ENCODE results near the gene IL7R. TPM values are rescaled to one million over a fixed set of nuclear protein-coding genes. Genes with fewer than 3 reads are reported as not detected.
"Not testable (repeated sequence)": the region's sequence is repeated elsewhere in the genome, so short reads cannot be mapped to it uniquely, and the experiment has no call there.

IL7R gene
- total RNA-seq, 1 donor from 2014 or later: 34.0 TPM

GRCh38 chr5:35876454-35876853 lies 19.8 kb downstream of the IL7R start:
- no peak for DNase-seq (ENCODE audit: low spot score)

DNA sequence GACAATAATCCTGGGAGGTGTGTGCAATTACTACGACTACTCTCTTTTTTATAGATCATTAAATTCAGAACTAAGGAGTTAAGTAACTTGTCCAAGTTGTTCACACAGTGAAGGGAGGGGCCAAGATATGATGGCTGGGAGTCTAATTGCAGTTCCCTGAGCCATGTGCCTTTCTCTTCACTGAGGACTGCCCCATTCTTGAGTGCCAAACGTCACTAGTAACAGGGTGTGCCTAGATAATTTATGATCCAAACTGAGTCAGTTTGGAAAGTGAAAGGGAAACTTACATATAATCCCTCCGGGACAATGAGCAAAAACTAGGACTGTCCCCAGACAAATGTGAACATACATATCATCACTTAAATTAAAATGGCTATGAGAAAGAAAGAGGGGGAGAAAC lies 20.2 kb downstream of the IL7R start:
- no peak for DNase-seq (ENCODE audit: low spot score)

GRCh38 chr5:35877655-35878054 lies 21.0 kb downstream of the IL7R start:
- no peak for DNase-seq (ENCODE audit: low spot score)

GRCh38 chr5:35878079-35878478 lies 21.4 kb downstream of the IL7R start:
- no peak for DNase-seq (ENCODE audit: low spot score)

DNA sequence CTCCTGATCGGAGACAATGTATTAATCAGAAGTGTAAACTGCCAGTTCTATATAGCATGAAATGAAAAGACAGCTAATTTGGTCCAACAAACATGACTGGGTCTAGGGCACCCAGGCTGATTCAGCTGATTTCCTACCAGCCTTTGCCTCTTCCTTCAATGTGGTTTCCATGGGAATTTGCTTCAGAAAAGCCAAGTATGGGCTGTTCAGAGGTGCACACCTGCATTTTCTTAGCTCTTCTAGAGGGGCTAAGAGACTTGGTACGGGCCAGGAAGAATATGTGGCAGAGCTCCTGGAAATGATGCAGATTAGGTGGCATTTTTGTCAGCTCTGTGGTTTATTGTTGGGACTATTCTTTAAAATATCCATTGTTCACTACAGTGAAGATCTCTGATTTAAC lies 22.4 kb downstream of the IL7R start:
- no peak for DNase-seq (ENCODE audit: low spot score)

DNA sequence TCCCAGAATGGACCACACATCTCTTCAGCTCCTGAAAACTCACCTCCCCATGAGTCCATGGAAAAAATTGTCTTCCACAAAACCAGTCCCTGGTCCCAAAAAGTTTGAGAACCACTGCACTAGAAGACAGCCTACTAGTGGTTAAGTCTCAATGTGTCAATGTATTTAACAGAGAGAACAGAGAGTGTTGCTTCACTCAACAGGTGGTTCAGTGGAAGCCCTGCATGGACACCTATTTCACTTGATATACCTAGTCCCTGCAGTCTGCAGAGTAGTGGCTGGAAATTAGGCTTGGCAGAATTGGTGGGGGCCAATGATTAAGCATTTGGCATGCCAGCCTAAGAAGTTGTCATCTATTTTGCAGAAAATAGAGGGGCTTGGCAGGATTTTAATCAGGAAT lies 23.0 kb downstream of the IL7R start:
- no peak for DNase-seq (ENCODE audit: low spot score)

- DNase-seq (ENCODE audit: low spot score): no peak
Measured at GRCh38 chr5:35880156-35880555, 23.5 kb downstream of the IL7R start.

DNA sequence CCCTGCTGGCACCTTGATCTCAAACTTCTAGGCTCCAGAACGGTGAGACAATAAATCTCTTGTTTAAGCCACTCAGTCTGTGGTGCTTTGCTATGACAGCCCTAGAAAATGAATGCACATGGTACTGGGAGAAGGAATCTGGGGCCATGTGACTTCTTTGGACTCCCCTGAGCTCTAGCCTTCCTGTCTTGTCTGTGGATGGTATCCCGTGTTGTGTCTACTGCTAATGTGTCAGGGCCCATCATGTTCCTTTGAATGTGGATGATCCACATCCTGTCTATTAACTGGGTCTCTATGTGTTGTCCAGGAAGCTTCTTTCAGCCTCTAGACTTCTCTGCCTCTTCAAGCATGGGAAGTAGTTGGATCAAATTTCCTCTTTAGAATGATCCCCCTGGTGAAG lies 25.1 kb downstream of the IL7R start:
- no peak for DNase-seq (ENCODE audit: low spot score)

GRCh38 chr5:35884191-35884769 lies 27.6 kb downstream of the IL7R start:
- no peak for DNase-seq (ENCODE audit: low spot score)

GRCh38 chr5:35884773-35885172 lies 28.1 kb downstream of the IL7R start:
- no peak for DNase-seq (ENCODE audit: low spot score)

- no peak for DNase-seq (ENCODE audit: low spot score)
Measured at GRCh38 chr5:35886381-35886780, 29.7 kb downstream of the IL7R start.

DNA sequence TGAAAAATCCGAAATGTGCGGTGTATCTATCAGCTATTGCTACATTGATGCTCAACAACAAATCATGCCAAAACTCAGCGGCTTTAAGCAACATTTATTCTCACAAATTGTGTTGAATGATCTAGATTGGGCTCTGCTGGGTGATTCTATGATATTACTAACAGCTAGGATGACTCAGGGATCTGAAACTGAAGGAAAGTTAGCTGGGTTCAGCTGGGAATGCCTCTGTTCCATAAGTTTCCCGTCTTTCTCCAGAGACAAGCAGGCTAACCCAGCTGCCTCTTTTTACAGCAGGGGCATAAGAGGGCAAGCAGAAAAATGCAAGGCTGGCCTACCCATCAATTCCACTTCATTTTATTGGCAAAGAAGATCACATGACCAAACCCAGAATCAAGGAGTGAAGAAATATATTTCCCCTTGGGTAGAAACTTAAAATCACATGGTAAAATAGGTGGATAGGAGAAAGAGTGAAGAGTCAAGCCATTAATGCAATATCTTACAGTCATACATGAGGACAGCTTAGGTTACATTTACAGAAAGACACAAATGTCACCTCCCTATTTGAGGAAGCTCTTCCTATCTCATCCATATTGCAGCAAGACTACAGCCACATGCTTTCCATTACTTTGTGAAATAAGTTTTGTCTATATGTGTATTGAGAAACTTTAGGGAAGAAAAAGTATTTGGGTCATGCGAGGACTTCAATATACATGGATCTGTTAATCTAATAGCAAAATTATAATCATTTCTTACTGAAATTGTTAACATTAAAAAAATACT lies 30.8 kb downstream of the IL7R start:
- DNase-seq (ENCODE audit: low spot score): no peak

DNA sequence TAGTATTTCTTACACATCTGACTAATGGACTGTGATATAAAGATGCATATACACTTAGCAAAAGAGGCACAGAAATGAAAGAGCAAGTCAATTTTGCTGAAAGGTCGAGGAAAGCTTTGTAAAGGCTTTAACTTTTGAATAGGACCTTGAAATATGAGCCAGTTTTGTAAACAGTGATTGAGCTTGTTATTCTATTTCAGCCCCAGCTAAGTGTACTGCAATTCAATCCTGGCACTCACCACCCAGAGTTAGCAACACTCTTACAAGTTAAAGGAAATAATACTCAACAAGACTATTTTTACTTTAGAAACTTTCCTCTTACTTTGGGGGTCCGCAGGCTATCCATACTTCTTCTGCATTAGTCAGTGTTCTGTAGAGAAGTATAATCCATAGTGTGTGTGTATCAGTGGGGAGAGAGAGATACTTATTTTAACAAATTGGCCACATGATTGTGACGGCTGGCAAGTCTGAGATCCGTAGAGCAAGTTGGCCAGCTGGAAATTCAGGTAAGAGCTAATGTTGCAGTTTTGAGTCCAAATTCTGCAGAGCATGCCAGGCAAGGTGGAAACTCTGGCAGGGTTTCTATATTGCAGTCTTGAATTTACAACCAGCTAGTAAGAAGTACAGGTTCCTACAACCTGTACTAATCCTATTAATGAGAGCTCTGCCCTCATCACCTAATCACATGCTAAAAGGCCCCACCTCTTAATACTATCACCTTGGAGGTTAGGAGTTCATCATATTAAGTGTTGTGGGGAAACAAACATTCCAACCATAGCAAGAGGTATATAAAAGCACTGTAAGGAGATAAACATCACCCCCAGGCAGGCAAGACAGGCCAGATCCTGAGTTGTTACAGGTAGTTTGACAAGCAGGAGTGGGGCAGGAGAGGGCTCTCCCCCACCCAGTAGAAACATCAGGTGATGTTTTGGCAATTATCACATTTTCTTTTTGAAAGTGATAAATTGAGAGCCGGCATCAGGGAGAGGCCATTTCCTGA lies 33.6 kb downstream of the IL7R start:
- no peak for DNase-seq (ENCODE audit: low spot score)

- not testable (repeated sequence) for DNase-seq (ENCODE audit: low spot score)
Measured at GRCh38 chr5:35892799-35893198, 36.1 kb downstream of the IL7R start.

- DNase-seq (ENCODE audit: low spot score): no peak
Measured at GRCh38 chr5:35894131-35894530, 37.4 kb downstream of the IL7R start.

DNA sequence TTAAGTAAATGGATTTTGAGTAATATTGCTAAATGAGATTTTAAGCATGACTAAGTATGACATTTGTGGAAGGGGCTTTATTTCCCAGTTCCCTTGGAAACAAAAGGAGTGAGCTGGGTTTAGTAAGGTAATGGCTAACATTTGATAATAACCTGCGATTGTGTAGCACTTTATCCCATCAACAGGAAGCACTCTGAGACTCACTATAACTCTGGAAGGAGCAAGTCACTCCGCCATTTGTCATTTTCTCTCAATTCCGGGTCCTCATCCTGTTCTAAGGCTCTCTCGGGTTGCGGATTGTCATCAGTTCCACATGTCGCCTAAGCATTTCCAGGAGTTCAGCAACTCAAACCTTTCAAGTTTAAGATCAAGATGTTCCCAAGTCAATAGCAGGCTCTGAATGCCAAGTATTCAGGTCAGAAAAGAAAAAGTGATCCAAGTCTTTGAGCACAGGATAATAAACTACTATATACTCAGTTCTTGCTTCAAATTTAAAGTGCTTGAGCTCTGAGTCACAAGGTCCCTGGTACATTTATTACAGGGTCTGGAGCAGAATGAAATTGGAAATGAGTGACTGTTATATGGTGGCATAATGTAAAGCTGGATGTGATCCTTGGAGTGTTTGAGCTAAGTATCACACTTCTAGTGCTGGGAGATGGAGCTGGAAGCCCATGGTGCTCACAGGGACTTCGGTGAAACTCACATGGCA lies 42.4 kb downstream of the IL7R start:
- DNase-seq (ENCODE audit: low spot score): no peak

GRCh38 chr5:35899800-35900199 lies 43.1 kb downstream of the IL7R start:
- no peak for DNase-seq (ENCODE audit: low spot score)

GRCh38 chr5:35900972-35901695 lies 44.4 kb downstream of the IL7R start:
- no peak for DNase-seq (ENCODE audit: low spot score)

- no peak for DNase-seq (ENCODE audit: low spot score)
Measured at GRCh38 chr5:35902046-35902672, 45.5 kb downstream of the IL7R start.

- DNase-seq (ENCODE audit: low spot score): no peak
Measured at GRCh38 chr5:35903631-35904203, 47.0 kb downstream of the IL7R start.

All from mucosa of gallbladder (tissue), 1 donor.